ENCODE measurements around the gene SLC9A6. TPM values are rescaled to one million over a fixed set of nuclear protein-coding genes. Genes with fewer than 3 reads are reported as not detected.
"Not testable (repeated sequence)": the region's sequence is repeated elsewhere in the genome, so short reads cannot be mapped to it uniquely, and the experiment has no call there.

The SLC9A6 gene
- polyA plus RNA-seq, 1 donor, result 7.5 TPM

GRCh38 chrX:136029766-136030165, 44.5 kb downstream of the SLC9A6 start:
- no peak for DNase-seq (ENCODE audit: low read depth)

- peak; percentile 73 for DNase-seq (ENCODE audit: low read depth)
Measured at GRCh38 chrX:136030303-136031191, 45.3 kb downstream of the SLC9A6 start.

- DNase-seq (ENCODE audit: low read depth), result no peak
Measured at GRCh38 chrX:136031626-136032025, 46.4 kb downstream of the SLC9A6 start.

GRCh38 chrX:136032370-136032769, 47.1 kb downstream of the SLC9A6 start:
- DNase-seq (ENCODE audit: low read depth), result no peak

GRCh38 chrX:136034668-136035067, 49.4 kb downstream of the SLC9A6 start:
- no peak for DNase-seq (ENCODE audit: low read depth)

GRCh38 chrX:136035663-136036062, 50.4 kb downstream of the SLC9A6 start:
- DNase-seq (ENCODE audit: low read depth), result no peak

- DNase-seq (ENCODE audit: low read depth), result no peak
Measured at GRCh38 chrX:136039485-136039884, 54.2 kb downstream of the SLC9A6 start.

- no peak for DNase-seq (ENCODE audit: low read depth)
Measured at GRCh38 chrX:136039968-136040367, 54.7 kb downstream of the SLC9A6 start.

GRCh38 chrX:136041254-136041812, 56.1 kb downstream of the SLC9A6 start:
- no peak for DNase-seq (ENCODE audit: low read depth)

- DNase-seq (ENCODE audit: low read depth), result no peak
Measured at GRCh38 chrX:136045008-136045407, 59.8 kb downstream of the SLC9A6 start.

- no peak for DNase-seq (ENCODE audit: low read depth)
Measured at GRCh38 chrX:136046295-136047015, 61.2 kb downstream of the SLC9A6 start.

- no peak for DNase-seq (ENCODE audit: low read depth)
Measured at GRCh38 chrX:136047016-136047642, 61.9 kb downstream of the SLC9A6 start.

- DNase-seq (ENCODE audit: low read depth), result no peak
Measured at GRCh38 chrX:136047969-136048368, 62.7 kb downstream of the SLC9A6 start.

- DNase-seq (ENCODE audit: low read depth), result no peak
Measured at GRCh38 chrX:136048446-136048845, 63.2 kb downstream of the SLC9A6 start.

GRCh38 chrX:136049608-136050007, 64.4 kb downstream of the SLC9A6 start:
- no peak for DNase-seq (ENCODE audit: low read depth)

- DNase-seq (ENCODE audit: low read depth), result not testable (repeated sequence)
Measured at GRCh38 chrX:136050875-136051274, 65.6 kb downstream of the SLC9A6 start.

GRCh38 chrX:136051611-136052010, 66.4 kb downstream of the SLC9A6 start:
- no peak for DNase-seq (ENCODE audit: low read depth)

GRCh38 chrX:136055651-136056221, 70.5 kb downstream of the SLC9A6 start:
- peak; percentile 64 for DNase-seq (ENCODE audit: low read depth)

GRCh38 chrX:136057567-136057966, 72.3 kb downstream of the SLC9A6 start:
- no peak for DNase-seq (ENCODE audit: low read depth)

- no peak for DNase-seq (ENCODE audit: low read depth)
Measured at GRCh38 chrX:136059350-136059749, 74.1 kb downstream of the SLC9A6 start.

GRCh38 chrX:136061286-136061685, 76.1 kb downstream of the SLC9A6 start:
- DNase-seq (ENCODE audit: low read depth), result no peak

GRCh38 chrX:136061696-136062095, 76.5 kb downstream of the SLC9A6 start:
- no peak for DNase-seq (ENCODE audit: low read depth)

All from forelimb muscle (tissue), 1 donor.